ENCODE results near the gene MKNK1.

The MKNK1 gene

GRCh38 chr1:46543761-46544560, 60.1 kb downstream of the MKNK1 start:
- H3K27ac ChIP-seq = no peak overlapping the region
- no peak overlapping the region for H2AFZ ChIP-seq
- H3K27me3 ChIP-seq (ENCODE audit: control insufficient read depth, insufficient read depth, low read length) = no peaks in the 10 kb centered on the region
- no peak overlapping the region for H3K4me2 ChIP-seq (ENCODE audit: low read length)
- no peak for TF ChIP-seq CTCF (IDR thresholded peaks at IDR 0.05)
- H3K79me2 ChIP-seq = no peaks in the 10 kb centered on the region
- H3K36me3 ChIP-seq (ENCODE audit: control insufficient read depth, insufficient read depth, low read length) = no peaks in the 10 kb centered on the region
- no peak overlapping the region for H3K9ac ChIP-seq
- no peak overlapping the region for H3K4me3 ChIP-seq (ENCODE audit: low read depth, low read length)
- H3K9me3 ChIP-seq (ENCODE audit: control insufficient read depth, low read length) = no peaks in the 10 kb centered on the region
- H3K4me1 ChIP-seq = no peaks in the 10 kb centered on the region

GRCh38 chr1:46543382-46543760, 60.7 kb downstream of the MKNK1 start:
- H2AFZ ChIP-seq = no peak overlapping the region
- H3K27ac ChIP-seq = no peak overlapping the region
- no peak overlapping the region for H3K4me2 ChIP-seq (ENCODE audit: low read length)
- H3K36me3 ChIP-seq (ENCODE audit: control insufficient read depth, insufficient read depth, low read length) = no peaks in the 10 kb centered on the region
- no peak overlapping the region for H3K9ac ChIP-seq
- no peak for TF ChIP-seq CTCF (IDR thresholded peaks at IDR 0.05)
- H3K79me2 ChIP-seq = no peaks in the 10 kb centered on the region
- H3K4me3 ChIP-seq (ENCODE audit: low read depth, low read length) = no peak overlapping the region
- H3K9me3 ChIP-seq (ENCODE audit: control insufficient read depth, low read length) = no peaks in the 10 kb centered on the region
- H3K4me1 ChIP-seq = no peaks in the 10 kb centered on the region
- no peaks in the 10 kb centered on the region for H3K27me3 ChIP-seq (ENCODE audit: control insufficient read depth, insufficient read depth, low read length)

DNA sequence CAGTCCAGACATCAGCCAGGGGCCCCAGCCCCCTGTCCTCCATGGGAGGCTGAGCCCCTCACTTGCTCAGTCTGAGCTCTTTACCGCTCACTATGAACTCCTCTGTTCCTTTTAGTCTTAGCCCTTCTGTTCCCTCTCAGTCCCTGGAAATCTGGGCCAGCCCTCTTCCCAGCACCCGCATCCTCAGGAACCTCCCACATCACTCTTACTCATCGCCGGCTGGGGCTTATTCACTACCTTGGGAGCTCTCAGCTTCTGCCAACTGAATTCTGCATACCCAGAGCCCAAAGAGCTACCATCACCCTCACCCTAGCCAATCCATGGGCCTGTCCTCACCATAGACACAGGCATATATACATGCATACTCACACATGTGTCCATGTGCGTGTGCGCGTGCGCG, 64.1 kb downstream of the MKNK1 start:
- Histone ChIP-seq H3K36me3 (ENCODE audit: control insufficient read depth, insufficient read depth, low read length) (no peaks in the 10 kb centered on the region), H3K9ac (no peak overlapping the region), H3K4me1 (no peaks in the 10 kb centered on the region), H3K79me2 (no peaks in the 10 kb centered on the region), H3K27ac (no peak overlapping the region), H3K9me3 (ENCODE audit: control insufficient read depth, low read length) (no peaks in the 10 kb centered on the region), H3K27me3 (ENCODE audit: control insufficient read depth, insufficient read depth, low read length) (no peaks in the 10 kb centered on the region), H3K4me2 (ENCODE audit: low read length) (no peak overlapping the region), H3K4me3 (ENCODE audit: low read depth, low read length) (no peak overlapping the region), H2AFZ (no peak overlapping the region)
- no peak for TF ChIP-seq CTCF (IDR thresholded peaks at IDR 0.05)

GRCh38 chr1:46538147-46538546, 65.9 kb downstream of the MKNK1 start:
- Histone ChIP-seq H2AFZ (no peak overlapping the region), H3K9ac (no peak overlapping the region), H3K27ac (no peak overlapping the region), H3K4me3 (ENCODE audit: low read depth, low read length) (no peak overlapping the region), H3K4me1 (no peaks in the 10 kb centered on the region), H3K27me3 (ENCODE audit: control insufficient read depth, insufficient read depth, low read length) (no peaks in the 10 kb centered on the region), H3K36me3 (ENCODE audit: control insufficient read depth, insufficient read depth, low read length) (no peaks in the 10 kb centered on the region), H3K4me2 (ENCODE audit: low read length) (no peak overlapping the region), H3K79me2 (no peaks in the 10 kb centered on the region), H3K9me3 (ENCODE audit: control insufficient read depth, low read length) (no peaks in the 10 kb centered on the region)
- TF ChIP-seq CTCF (IDR thresholded peaks at IDR 0.05) = no peak

- no peaks in the 10 kb centered on the region for H3K4me1 ChIP-seq
- H3K9ac ChIP-seq = no peak overlapping the region
Measured at GRCh38 chr1:46537651-46538050, 66.4 kb downstream of the MKNK1 start.

More at GRCh38 chr1:46537651-46538050, 66.4 kb downstream of the MKNK1 start:
- Histone ChIP-seq H3K4me2 (ENCODE audit: low read length) (no peak overlapping the region), H3K27ac (no peak overlapping the region), H3K9me3 (ENCODE audit: control insufficient read depth, low read length) (no peaks in the 10 kb centered on the region), H3K79me2 (no peaks in the 10 kb centered on the region), H3K27me3 (ENCODE audit: control insufficient read depth, insufficient read depth, low read length) (no peaks in the 10 kb centered on the region), H2AFZ (no peak overlapping the region), H3K4me3 (ENCODE audit: low read depth, low read length) (no peak overlapping the region), H3K36me3 (ENCODE audit: control insufficient read depth, insufficient read depth, low read length) (no peaks in the 10 kb centered on the region)
- no peak for TF ChIP-seq CTCF (IDR thresholded peaks at IDR 0.05)

All from parathyroid adenoma (tissue), 2 donors.